Measurements from ENCODE around the gene RIMBP2.

- no peak for TF ChIP-seq EZH2 (IDR thresholded peaks at IDR 0.05; ENCODE audit: borderline replicate concordance, low read length)
- TF ChIP-seq CTCF (conservative IDR thresholded peaks at IDR 0.05 in 1 of 2, IDR thresholded peaks at IDR 0.05 in 1 of 2; ENCODE audit: extremely low read depth in 1 of 2, insufficient read depth in 1 of 2, low read depth in 1 of 2, low read length in 2 of 2) = no peak
These were observed 2.0 kb downstream of the RIMBP2 start for GRCh38 chr12:130714091-130714590.
